CD4-positive, alpha-beta T cell (primary cell): ENCODE measurements around the gene C11orf91. TPM values are rescaled to one million over a fixed set of nuclear protein-coding genes. Genes with fewer than 3 reads are reported as not detected.

Experiments
- ATAC-seq: fragments of 200-7000 bp; cut with Tn5 transposase; one replicate; pipeline ENCODE4 v1.10.0; 2022; ENCODE audit warnings: mild to moderate bottlenecking; ENCODE audit not compliant: poor library complexity
- CTCF ChIA-PET: fragments of 350-600 bp; sonication (Branson Sonifier 250); formaldehyde crosslinking; loops from one replicate; lab custom pipeline; 2021; ENCODE audit warnings: antibody characterized with exemption, inconsistent platforms; lab: Charles Lee
- POLR2A ChIA-PET: fragments of 350-600 bp; sonication (Branson Sonifier 250); formaldehyde crosslinking; loops from one replicate; lab custom pipeline; 2021; ENCODE audit warnings: antibody characterized with exemption, inconsistent platforms; lab: Charles Lee
- DNase-seq, 14 experiments: peaks; one replicate each; pipeline ENCODE4 v3.0.0-alpha.2; 2013 to 2020; ENCODE audit warnings: mixed read lengths in 2 of 14
- H3K27ac ChIP-seq, 2 donors: one replicate each; pipeline versions ENCODE4 v1.5.1 to v1.7.0; 2013; ENCODE audit warnings: low read length in 2 of 2, low read depth in 1 of 2, mild to moderate bottlenecking in 1 of 2
- H3K27me3 ChIP-seq, 2 experiments: 1 replicate in 1 of 2; 2 replicates in 1 of 2; pipeline versions ENCODE4 v1.6.1 to v1.7.0; 2013; ENCODE audit warnings: low read length in 2 of 2, control low read depth in 1 of 2, mild to moderate bottlenecking in 1 of 2, moderate library complexity in 1 of 2; ENCODE audit not compliant: insufficient read depth in 2 of 2, control insufficient read depth in 1 of 2
- H3K36me3 ChIP-seq: one replicate; pipeline ENCODE4 v1.6.1; 2013; ENCODE audit warnings: low read length, control low read depth; ENCODE audit not compliant: insufficient read depth
- H3K4me1 ChIP-seq: one replicate; pipeline ENCODE4 v1.6.1; 2013; ENCODE audit warnings: low read length, control low read depth; ENCODE audit not compliant: insufficient read depth
- H3K4me3 ChIP-seq: one replicate; pipeline ENCODE4 v1.5.1; 2013; ENCODE audit warnings: mild to moderate bottlenecking, low read length, moderate library complexity
- H3K9me3 ChIP-seq, 2 experiments: 1 replicate in 1 of 2; 2 replicates in 1 of 2; pipeline versions ENCODE4 v1.6.1 to v1.7.0; 2013; ENCODE audit warnings: low read length in 2 of 2, mild to moderate bottlenecking in 2 of 2, control low read depth in 1 of 2, moderate library complexity in 1 of 2; ENCODE audit not compliant: control insufficient read depth in 1 of 2, insufficient read depth in 1 of 2
- H3K27ac Mint-ChIP-seq: one replicate; pipeline ENCODE4 v1.8.0; 2020; ENCODE audit warnings: mixed read lengths
- H3K27me3 Mint-ChIP-seq: one replicate; pipeline ENCODE4 v1.8.0; 2021; ENCODE audit warnings: mixed read lengths
- H3K36me3 Mint-ChIP-seq: one replicate; pipeline ENCODE4 v1.8.0; 2021; ENCODE audit warnings: low read depth, mixed read lengths
- H3K4me1 Mint-ChIP-seq: one replicate; pipeline ENCODE4 v1.8.0; 2021; ENCODE audit warnings: low read depth, mixed read lengths
- H3K4me3 Mint-ChIP-seq: one replicate; pipeline ENCODE4 v1.8.0; 2020; ENCODE audit warnings: mild to moderate bottlenecking, mixed read lengths
- H3K9me3 Mint-ChIP-seq: one replicate; pipeline ENCODE4 v1.8.0; 2020; ENCODE audit warnings: mixed read lengths
- intact Hi-C, 2 experiments: fragments of 100-400 bp; cut with DNase I in 1 of 2; cut with micrococcal nuclease in 1 of 2; formaldehyde crosslinking; loops; one replicate each; pipeline versions ENCODE4 v1.15.1 to v1.9.0; 2023 to 2025; cut with DNase I, micrococcal nuclease
- polyA plus RNA-seq, 2 donors: library from polyadenylated mRNA; unstranded; fragments of 120-200 nt; gene quantifications; one replicate each; pipeline ENCODE4 v1.2.1, GENCODE V29; 2013
- total RNA-seq, 174 experiments: library from RNA in 2 of 174; stranded (reverse) in 2 of 174; gene quantifications; one replicate each; pipeline ENCODE4 v1.2.3 and lab custom pipeline; 2021 to 2026
- TF ChIP-seq, protein P1 (sequence below): fragments of 200-600 bp; IDR thresholded peaks from one replicate; pipeline ENCODE4 v1.8.0; 2022; ENCODE audit warnings: antibody characterized with exemption, mild to moderate bottlenecking

Gene C11orf91, protein sequence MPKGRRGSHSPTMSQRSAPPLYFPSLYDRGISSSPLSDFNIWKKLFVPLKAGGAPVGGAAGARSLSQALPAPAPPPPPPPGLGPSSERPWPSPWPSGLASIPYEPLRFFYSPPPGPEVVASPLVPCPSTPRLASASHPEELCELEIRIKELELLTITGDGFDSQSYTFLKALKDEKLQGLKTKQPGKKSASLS
- under 1 TPM in 1 of 2 experiments, not detected in 1; 0.45 TPM for total RNA-seq
- polyA plus RNA-seq (2013, experiment 1 of 2), result not detected
- polyA plus RNA-seq (2013, experiment 2 of 2), result not detected
- 0 to 0.49 (median 0.05) reads per million in 172 experiments for total RNA-seq (lab: John Stamatoyannopoulos, UW)

DNA sequence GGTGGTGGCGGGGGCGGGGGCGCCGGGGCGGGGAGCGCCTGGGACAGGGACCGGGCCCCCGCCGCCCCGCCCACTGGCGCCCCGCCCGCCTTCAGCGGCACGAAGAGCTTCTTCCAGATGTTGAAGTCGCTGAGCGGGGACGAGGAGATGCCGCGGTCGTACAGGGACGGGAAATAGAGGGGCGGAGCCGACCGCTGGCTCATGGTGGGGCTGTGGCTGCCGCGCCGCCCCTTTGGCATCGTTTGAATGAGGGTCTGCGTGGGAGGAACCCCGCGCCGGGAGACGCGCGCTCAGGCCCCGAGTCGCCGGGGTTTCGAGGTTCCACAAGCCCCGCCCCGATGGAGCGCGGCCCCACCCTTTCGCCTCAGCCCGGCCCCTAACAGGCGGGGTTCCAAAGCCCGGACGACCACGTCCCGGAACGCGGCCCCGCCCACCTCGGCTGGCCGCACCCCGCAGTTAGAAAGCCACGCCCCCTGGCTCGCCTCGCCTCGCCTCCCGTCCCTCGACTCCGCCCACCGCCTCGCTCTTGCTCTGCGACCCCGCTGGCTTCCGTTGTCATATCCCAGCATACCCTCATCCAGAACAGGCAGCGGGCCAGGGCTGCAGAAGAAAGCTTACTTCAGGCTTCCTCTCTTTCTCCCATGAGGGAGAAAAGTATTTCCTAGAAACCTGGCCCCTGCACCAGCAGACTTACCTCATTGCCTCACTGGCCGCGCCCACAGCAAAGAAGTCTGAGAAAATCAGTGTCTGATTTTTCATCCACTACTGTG, at the start of gene C11orf91:
TSS of gene C11orf91 (minus strand) at position 325 of the 770 bp plus-strand sequence. CDS start at position 239, 86 bp downstream.
- DNase-seq (peak; percentile 84 to 98 (median 94)), ATAC-seq (peak; percentile 93)
- Histone ChIP-seq H3K36me3 (no peaks in the 10 kb centered on the region), H3K4me1 (peaks cover 14% of the 10 kb centered on the region), H3K27me3 (no peaks in the 10 kb centered on the region), H3K9me3 (no peaks in the 10 kb centered on the region), H3K27ac (no peak within 1 kb of the TSS), H3K4me3 (peak within 1 kb of the TSS; percentile 68)
- Mint-ChIP-seq H3K36me3 (no peaks in the 10 kb centered on the region), H3K9me3 (no peaks in the 10 kb centered on the region), H3K4me3 (peak within 1 kb of the TSS; percentile 95), H3K4me1 (peaks cover 33% of the 10 kb centered on the region), H3K27me3 (peaks cover 10% of the 10 kb centered on the region), H3K27ac (peak within 1 kb of the TSS; percentile 64)
- intact Hi-C loops, result loop anchor here (2.0 to 10.0 kb wide), 6 partner anchors 37 to 1964 kb away; partner anchors contain the start of genes FBXO3 (in 2 of the 2), CAT (in 1 of the 2), CD59 (in 1 of the 2) and CSTF3 (in 1 of the 2)
- TF ChIP-seq, protein P1, sequence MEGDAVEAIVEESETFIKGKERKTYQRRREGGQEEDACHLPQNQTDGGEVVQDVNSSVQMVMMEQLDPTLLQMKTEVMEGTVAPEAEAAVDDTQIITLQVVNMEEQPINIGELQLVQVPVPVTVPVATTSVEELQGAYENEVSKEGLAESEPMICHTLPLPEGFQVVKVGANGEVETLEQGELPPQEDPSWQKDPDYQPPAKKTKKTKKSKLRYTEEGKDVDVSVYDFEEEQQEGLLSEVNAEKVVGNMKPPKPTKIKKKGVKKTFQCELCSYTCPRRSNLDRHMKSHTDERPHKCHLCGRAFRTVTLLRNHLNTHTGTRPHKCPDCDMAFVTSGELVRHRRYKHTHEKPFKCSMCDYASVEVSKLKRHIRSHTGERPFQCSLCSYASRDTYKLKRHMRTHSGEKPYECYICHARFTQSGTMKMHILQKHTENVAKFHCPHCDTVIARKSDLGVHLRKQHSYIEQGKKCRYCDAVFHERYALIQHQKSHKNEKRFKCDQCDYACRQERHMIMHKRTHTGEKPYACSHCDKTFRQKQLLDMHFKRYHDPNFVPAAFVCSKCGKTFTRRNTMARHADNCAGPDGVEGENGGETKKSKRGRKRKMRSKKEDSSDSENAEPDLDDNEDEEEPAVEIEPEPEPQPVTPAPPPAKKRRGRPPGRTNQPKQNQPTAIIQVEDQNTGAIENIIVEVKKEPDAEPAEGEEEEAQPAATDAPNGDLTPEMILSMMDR, result no peak
- ChIA-PET CTCF (interaction anchor here (1.0 to 1.5 kb wide), 2 partner anchors 16 to 42 kb away, joined by 3 read pairs; no protein-coding TSS in a partner anchor), POLR2A (interaction anchor here (0.6 to 1.3 kb wide), 8 partner anchors 9 to 1962 kb away, joined by 3 to 4 read pairs (median 3); partner anchors contain the start of genes FBXO3 and TRIM44)

DNA sequence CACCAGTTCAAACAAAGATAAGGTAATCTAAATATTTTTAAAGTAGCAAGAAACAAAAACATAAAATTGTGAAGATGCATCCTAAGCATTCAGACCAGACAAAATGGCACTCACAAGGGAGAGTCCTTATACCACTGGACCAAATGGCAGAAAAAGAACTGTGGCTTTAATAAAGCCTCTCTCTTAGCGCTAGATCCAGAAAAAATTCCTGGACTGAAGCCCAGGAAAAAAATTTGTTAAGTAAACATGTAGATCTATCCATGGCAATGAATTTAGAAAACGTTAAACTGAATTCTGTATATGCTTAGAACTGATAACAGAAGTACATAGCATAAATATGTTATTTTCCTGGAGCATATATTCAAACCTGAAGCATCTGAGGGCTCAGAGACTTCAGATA, 47.4 kb upstream of the C11orf91 start:
- H3K27me3 ChIP-seq, result no peaks in the 10 kb centered on the region
- TF ChIP-seq, protein P1, result no peak
- H3K4me1 Mint-ChIP-seq, result no peaks in the 10 kb centered on the region
- no peak for ATAC-seq
- peaks cover 87% of the 10 kb centered on the region for H3K36me3 Mint-ChIP-seq
- H3K4me3 Mint-ChIP-seq, result no peak overlapping the region
- no peaks in the 10 kb centered on the region for H3K9me3 ChIP-seq
- H3K4me1 ChIP-seq, result no peaks in the 10 kb centered on the region
- peak overlapping the region; percentile 8 for H3K27ac Mint-ChIP-seq
- no peak for DNase-seq
- H3K27me3 Mint-ChIP-seq, result no peaks in the 10 kb centered on the region
- H3K36me3 ChIP-seq, result peaks cover 73% of the 10 kb centered on the region
- ChIA-PET POLR2A (no interaction called here), CTCF (no interaction called here)
- no peaks in the 10 kb centered on the region for H3K9me3 Mint-ChIP-seq
- intact Hi-C loops, result loop anchor here (10.0 kb wide), 2 partner anchors 583 to 1163 kb away; partner anchors contain the start of genes CSTF3 (in 2 of the 2) and EIF3M (in 1 of the 2)
- H3K4me3 ChIP-seq, result no peak overlapping the region
- H3K27ac ChIP-seq, result no peak overlapping the region

DNA sequence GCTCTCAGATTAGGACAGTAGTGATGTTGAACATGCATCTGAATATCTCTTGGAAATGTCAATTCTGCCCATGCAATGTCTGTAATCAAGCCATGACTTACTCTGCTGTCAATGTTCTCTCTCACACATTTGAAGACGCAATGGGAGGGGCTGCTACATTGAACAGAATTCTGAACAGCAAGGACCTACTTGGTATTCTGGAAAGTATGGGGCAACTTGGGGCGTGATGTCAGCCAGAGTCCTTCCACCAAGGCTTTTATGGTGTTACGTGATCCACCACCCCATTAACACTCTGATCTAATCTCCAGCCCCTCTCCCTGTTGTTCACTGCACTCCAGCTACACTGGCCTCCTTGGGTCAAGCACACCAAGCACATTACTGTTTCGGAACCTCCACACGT, 42.7 kb upstream of the C11orf91 start:
- H3K27me3 Mint-ChIP-seq, result no peaks in the 10 kb centered on the region
- Histone ChIP-seq H3K36me3 (peaks cover 33% of the 10 kb centered on the region), H3K27ac (no peak overlapping the region), H3K27me3 (no peaks in the 10 kb centered on the region), H3K4me1 (no peaks in the 10 kb centered on the region), H3K9me3 (no peaks in the 10 kb centered on the region), H3K4me3 (no peak overlapping the region)
- TF ChIP-seq, protein P1, result no peak
- ChIA-PET CTCF (interaction anchor here (0.7 to 1.6 kb wide), 5 partner anchors 27 to 42 kb away, joined by 3 to 15 read pairs (median 4); partner anchors contain the start of gene C11orf91), POLR2A (interaction anchor here (1.2 to 1.7 kb wide), 3 partner anchors 9 to 31 kb away, joined by 3 to 8 read pairs (median 4); partner anchors contain the start of gene FBXO3)
- DNase-seq, result no peak
- H3K9me3 Mint-ChIP-seq, result no peaks in the 10 kb centered on the region
- no peaks in the 10 kb centered on the region for H3K4me1 Mint-ChIP-seq
- intact Hi-C loops, result loop anchor here (2.0 to 10.0 kb wide), 3 partner anchors 200 to 1158 kb away; partner anchors contain the start of genes CSTF3 (in 2 of the 2) and EIF3M (in 1 of the 2)
- H3K27ac Mint-ChIP-seq, result no peak overlapping the region
- H3K4me3 Mint-ChIP-seq, result no peak overlapping the region
- no peak for ATAC-seq
- peaks cover 53% of the 10 kb centered on the region for H3K36me3 Mint-ChIP-seq
